ENCODE measurements around the gene CALM3.

DNA sequence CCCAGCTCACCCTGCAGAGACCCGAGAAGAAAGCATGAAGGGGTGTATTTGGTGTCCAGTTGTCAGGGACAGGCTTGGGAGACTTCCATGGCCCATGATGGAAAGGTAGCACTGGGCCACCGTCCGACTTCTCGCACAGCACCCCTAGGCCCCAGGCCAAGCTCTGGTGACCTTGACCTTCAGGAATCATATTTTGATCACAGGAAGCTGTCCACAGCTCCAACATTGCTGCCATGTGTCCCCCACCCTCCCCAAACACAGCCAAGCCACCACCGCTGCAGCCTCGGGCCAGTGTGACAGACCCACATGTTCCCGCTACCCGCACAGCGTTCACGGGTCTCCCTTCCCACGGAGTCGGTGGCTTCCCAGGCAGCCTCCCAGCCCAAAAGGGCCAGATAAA, 24.6 kb downstream of the CALM3 start:
- TF ChIP-seq, protein P1, sequence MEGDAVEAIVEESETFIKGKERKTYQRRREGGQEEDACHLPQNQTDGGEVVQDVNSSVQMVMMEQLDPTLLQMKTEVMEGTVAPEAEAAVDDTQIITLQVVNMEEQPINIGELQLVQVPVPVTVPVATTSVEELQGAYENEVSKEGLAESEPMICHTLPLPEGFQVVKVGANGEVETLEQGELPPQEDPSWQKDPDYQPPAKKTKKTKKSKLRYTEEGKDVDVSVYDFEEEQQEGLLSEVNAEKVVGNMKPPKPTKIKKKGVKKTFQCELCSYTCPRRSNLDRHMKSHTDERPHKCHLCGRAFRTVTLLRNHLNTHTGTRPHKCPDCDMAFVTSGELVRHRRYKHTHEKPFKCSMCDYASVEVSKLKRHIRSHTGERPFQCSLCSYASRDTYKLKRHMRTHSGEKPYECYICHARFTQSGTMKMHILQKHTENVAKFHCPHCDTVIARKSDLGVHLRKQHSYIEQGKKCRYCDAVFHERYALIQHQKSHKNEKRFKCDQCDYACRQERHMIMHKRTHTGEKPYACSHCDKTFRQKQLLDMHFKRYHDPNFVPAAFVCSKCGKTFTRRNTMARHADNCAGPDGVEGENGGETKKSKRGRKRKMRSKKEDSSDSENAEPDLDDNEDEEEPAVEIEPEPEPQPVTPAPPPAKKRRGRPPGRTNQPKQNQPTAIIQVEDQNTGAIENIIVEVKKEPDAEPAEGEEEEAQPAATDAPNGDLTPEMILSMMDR (conservative IDR thresholded peaks at IDR 0.05; ENCODE audit: low read depth, low read length) = no peak
- TF ChIP-seq CEBPB (IDR thresholded peaks at IDR 0.05; ENCODE audit: low read depth, low read length) (no peak), POLR2A (IDR thresholded peaks at IDR 0.05; ENCODE audit: low read depth, low read length) (no peak), FOS (IDR thresholded peaks at IDR 0.05; ENCODE audit: low read depth, low read length) (no peak), MXI1 (IDR thresholded peaks at IDR 0.05; ENCODE audit: borderline replicate concordance, low read depth, low read length) (no peak), MAZ (IDR thresholded peaks at IDR 0.05; ENCODE audit: borderline replicate concordance, low read depth, low read length) (no peak), SMC3 (IDR thresholded peaks at IDR 0.05; ENCODE audit: low read depth, low read length) (no peak), RFX5 (IDR thresholded peaks at IDR 0.05; ENCODE audit: low read depth, low read length) (no peak), BHLHE40 (IDR thresholded peaks at IDR 0.05; ENCODE audit: low read depth, low read length) (no peak)
- TF ChIP-seq, protein P2, sequence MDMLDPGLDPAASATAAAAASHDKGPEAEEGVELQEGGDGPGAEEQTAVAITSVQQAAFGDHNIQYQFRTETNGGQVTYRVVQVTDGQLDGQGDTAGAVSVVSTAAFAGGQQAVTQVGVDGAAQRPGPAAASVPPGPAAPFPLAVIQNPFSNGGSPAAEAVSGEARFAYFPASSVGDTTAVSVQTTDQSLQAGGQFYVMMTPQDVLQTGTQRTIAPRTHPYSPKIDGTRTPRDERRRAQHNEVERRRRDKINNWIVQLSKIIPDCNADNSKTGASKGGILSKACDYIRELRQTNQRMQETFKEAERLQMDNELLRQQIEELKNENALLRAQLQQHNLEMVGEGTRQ (IDR thresholded peaks at IDR 0.05; ENCODE audit: low read depth, low read length) = no peak
- TF ChIP-seq, protein P3, sequence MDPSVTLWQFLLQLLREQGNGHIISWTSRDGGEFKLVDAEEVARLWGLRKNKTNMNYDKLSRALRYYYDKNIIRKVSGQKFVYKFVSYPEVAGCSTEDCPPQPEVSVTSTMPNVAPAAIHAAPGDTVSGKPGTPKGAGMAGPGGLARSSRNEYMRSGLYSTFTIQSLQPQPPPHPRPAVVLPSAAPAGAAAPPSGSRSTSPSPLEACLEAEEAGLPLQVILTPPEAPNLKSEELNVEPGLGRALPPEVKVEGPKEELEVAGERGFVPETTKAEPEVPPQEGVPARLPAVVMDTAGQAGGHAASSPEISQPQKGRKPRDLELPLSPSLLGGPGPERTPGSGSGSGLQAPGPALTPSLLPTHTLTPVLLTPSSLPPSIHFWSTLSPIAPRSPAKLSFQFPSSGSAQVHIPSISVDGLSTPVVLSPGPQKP (IDR thresholded peaks at IDR 0.05; ENCODE audit: borderline replicate concordance, low read depth, low read length) = no peak

Measured in IMR-90 (cell line).